Stomach (tissue), 4 donors: ENCODE results near the gene SNTG2.

Experiments used
- EP300 ChIP-seq: sonication (generic); formaldehyde crosslinking; IDR thresholded peaks from one replicate; pipeline ENCODE4 v1.6.1; 2017; ENCODE audit warnings: antibody characterized with exemption
- POLR2A ChIP-seq, 4 donors: fragments of 450-650 bp; IDR thresholded peaks; one replicate each; pipeline ENCODE4 v1.6.1; 2016; ENCODE audit warnings: antibody characterized with exemption in 4 of 4, control low read depth in 2 of 4, mild to moderate bottlenecking in 1 of 4, moderate library complexity in 1 of 4
- POLR2AphosphoS5 ChIP-seq, 3 donors: sonication (generic); formaldehyde crosslinking; IDR thresholded peaks; one replicate each; pipeline ENCODE4 v1.6.1; 2016; ENCODE audit warnings: antibody characterized with exemption in 3 of 3
- TF ChIP-seq, protein P1 (sequence below), 7 experiments: fragments of 450-650 bp in 4 of 7; fragments of 200-600 bp in 3 of 7; sonication (generic) in 3 of 7; IDR thresholded peaks; one replicate each; pipeline ENCODE4 v1.5.1; 2016 to 2019; ENCODE audit warnings: antibody characterized with exemption in 7 of 7, control low read depth in 2 of 7, mild to moderate bottlenecking in 1 of 7

DNA sequence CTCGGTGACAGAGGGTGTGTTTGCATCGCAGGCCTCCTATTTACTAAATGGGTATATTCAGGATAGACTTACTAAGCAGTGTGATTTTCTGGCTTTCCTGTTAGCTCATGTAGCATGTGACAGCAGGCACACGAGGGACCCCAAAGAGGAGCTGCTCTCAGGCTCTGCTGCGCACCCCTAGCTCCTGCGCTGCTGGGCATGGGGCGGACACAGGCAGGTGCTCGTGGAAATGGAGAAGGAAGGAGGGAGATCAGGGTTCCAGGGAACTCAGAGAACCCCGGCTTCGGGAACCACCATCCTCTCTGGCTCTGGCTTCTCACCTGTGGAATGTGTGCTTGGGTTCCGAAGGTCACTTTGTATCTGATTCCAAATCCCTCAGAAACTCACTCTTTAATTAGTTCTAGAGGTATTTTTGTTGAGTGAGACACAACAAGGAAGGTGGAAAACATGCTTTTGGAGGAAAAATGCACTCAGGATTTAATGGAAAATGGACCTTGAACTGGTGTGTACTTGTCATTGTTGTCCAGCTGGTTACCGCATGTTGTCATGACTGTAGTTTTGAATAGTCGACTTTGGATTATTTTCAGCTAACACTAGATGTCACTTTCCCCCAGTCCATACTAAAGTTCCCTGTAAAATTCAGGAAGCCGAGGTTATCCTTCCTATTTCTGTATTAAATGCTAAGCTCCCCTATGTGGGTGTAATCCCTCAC lies 3.5 kb downstream of the SNTG2 start:
- TF ChIP-seq, protein P1, sequence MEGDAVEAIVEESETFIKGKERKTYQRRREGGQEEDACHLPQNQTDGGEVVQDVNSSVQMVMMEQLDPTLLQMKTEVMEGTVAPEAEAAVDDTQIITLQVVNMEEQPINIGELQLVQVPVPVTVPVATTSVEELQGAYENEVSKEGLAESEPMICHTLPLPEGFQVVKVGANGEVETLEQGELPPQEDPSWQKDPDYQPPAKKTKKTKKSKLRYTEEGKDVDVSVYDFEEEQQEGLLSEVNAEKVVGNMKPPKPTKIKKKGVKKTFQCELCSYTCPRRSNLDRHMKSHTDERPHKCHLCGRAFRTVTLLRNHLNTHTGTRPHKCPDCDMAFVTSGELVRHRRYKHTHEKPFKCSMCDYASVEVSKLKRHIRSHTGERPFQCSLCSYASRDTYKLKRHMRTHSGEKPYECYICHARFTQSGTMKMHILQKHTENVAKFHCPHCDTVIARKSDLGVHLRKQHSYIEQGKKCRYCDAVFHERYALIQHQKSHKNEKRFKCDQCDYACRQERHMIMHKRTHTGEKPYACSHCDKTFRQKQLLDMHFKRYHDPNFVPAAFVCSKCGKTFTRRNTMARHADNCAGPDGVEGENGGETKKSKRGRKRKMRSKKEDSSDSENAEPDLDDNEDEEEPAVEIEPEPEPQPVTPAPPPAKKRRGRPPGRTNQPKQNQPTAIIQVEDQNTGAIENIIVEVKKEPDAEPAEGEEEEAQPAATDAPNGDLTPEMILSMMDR (IDR thresholded peaks at IDR 0.05) = no peak
- no peak for TF ChIP-seq EP300
- no peak for TF ChIP-seq POLR2A (IDR thresholded peaks at IDR 0.05)
- no peak for TF ChIP-seq POLR2AphosphoS5 (IDR thresholded peaks at IDR 0.05)
